Measurements from ENCODE around the gene AGAP3.

The AGAP3 gene

GRCh38 chr7:151131592-151132293 is 45.5 kb downstream of the AGAP3 start:
- no peak for DNase-seq (ENCODE audit: insufficient read length, low spot score)
- TF ChIP-seq, protein P1, sequence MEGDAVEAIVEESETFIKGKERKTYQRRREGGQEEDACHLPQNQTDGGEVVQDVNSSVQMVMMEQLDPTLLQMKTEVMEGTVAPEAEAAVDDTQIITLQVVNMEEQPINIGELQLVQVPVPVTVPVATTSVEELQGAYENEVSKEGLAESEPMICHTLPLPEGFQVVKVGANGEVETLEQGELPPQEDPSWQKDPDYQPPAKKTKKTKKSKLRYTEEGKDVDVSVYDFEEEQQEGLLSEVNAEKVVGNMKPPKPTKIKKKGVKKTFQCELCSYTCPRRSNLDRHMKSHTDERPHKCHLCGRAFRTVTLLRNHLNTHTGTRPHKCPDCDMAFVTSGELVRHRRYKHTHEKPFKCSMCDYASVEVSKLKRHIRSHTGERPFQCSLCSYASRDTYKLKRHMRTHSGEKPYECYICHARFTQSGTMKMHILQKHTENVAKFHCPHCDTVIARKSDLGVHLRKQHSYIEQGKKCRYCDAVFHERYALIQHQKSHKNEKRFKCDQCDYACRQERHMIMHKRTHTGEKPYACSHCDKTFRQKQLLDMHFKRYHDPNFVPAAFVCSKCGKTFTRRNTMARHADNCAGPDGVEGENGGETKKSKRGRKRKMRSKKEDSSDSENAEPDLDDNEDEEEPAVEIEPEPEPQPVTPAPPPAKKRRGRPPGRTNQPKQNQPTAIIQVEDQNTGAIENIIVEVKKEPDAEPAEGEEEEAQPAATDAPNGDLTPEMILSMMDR (IDR thresholded peaks at IDR 0.05; ENCODE audit: insufficient read depth, missing control alignments) = no peak
- no peak for FAIRE-seq

DNA sequence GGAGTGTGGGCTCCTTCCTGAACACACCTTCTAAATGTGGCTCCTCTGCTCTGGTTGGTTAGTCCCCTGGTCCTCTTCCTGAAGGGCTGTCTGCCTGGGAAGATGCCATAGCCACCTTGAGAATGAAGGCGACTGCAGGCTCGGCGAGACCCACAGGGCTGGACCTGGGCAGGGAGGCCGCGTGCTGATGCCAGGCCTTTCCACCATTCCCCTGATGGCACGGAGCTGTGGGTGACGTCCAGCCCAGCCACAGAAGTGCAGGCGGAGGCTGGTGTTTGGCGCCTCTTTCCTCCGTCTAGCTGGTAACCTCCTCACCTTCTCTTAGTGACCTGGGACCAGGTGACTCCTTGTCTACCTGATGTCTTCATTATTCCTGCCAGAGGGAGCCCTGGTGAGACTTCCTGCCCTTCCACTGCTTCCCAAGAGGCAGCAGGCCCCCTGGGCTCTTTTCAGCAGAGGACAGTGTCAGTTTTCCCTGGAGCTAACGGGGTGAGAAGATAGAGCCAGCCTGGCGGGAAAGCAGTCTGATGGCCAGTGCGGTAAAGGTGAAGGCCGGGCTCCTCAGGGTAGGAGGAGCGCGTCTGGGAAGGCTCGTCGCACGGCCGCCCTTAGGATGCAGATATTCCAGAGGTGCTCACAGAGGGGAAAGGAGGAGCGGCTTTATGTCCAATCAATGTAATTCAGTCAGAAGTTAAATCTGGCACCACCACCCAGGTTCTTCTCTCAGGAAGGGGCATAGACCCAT is 46.4 kb downstream of the AGAP3 start:
- DNase-seq (ENCODE audit: insufficient read length, low spot score) (no peak), FAIRE-seq (no peak)
- TF ChIP-seq, protein P1 (IDR thresholded peaks at IDR 0.05; ENCODE audit: insufficient read depth, missing control alignments) = no peak

GRCh38 chr7:151133266-151133985 is 47.2 kb downstream of the AGAP3 start:
- DNase-seq (ENCODE audit: insufficient read length, low spot score) (peak; percentile 19), FAIRE-seq (no peak)
- TF ChIP-seq, protein P1 (IDR thresholded peaks at IDR 0.05; ENCODE audit: insufficient read depth, missing control alignments) = no peak

- TF ChIP-seq, protein P1 (IDR thresholded peaks at IDR 0.05; ENCODE audit: insufficient read depth, missing control alignments) = no peak
- FAIRE-seq = no peak
Observed at GRCh38 chr7:151133986-151134742, 47.9 kb downstream of the AGAP3 start.

GRCh38 chr7:151134743-151135524 is 48.7 kb downstream of the AGAP3 start:
- FAIRE-seq = no peak

More at GRCh38 chr7:151133986-151134742, 47.9 kb downstream of the AGAP3 start:
- DNase-seq (ENCODE audit: insufficient read length, low spot score) = peak; percentile 17

GRCh38 chr7:151135525-151135845 is 49.2 kb downstream of the AGAP3 start:
- DNase-seq (ENCODE audit: insufficient read length, low spot score) (no peak), FAIRE-seq (no peak)
- TF ChIP-seq, protein P1 (IDR thresholded peaks at IDR 0.05; ENCODE audit: insufficient read depth, missing control alignments) = no peak

More at GRCh38 chr7:151134743-151135524, 48.7 kb downstream of the AGAP3 start:
- no peak for DNase-seq (ENCODE audit: insufficient read length, low spot score)
- TF ChIP-seq, protein P1 (IDR thresholded peaks at IDR 0.05; ENCODE audit: insufficient read depth, missing control alignments) = no peak

Data from D721Med (cell line).